GM12878 (cell line): ENCODE results near the gene EIF1AX. TPM values are rescaled to one million over a fixed set of nuclear protein-coding genes. Genes with fewer than 3 reads are reported as not detected.

Source experiments
- ATAC-seq: fragments of 200-7000 bp; cut with Tn5 transposase; 3 replicates; pipeline ENCODE4 v1.9.1; 2020; ENCODE audit warnings: mild to moderate bottlenecking, moderate library complexity
- Bru-seq: library from RNA; stranded (reverse); fragments of 400-500 nt; gene quantifications from one replicate; lab custom pipeline; 2021; lab: Mats Ljungman, UMichigan
- BruChase-seq, 2 experiments: library from RNA; stranded (reverse); fragments of 400-500 nt; gene quantifications; one replicate each; lab custom pipeline; 2021; lab: Mats Ljungman, UMichigan
- BruUV-seq: library from RNA; stranded (reverse); fragments of 400-500 nt; replicated peaks from 2 replicates; lab custom pipeline; 2021; lab: Mats Ljungman, UMichigan
- CTCF ChIA-PET: fragments of 300-600 bp; sonication (Branson Sonifier 250); formaldehyde crosslinking; extraction: SDS; loops from one replicate; lab custom pipeline; 2021; ENCODE audit warnings: inconsistent platforms; lab: Yijun Ruan, JAX
- POLR2A ChIA-PET: fragments of 350-600 bp; formaldehyde crosslinking; extraction: SDS; loops from one replicate; lab custom pipeline; 2021; ENCODE audit warnings: inconsistent platforms; lab: Charles Lee
- RAD21 ChIA-PET: fragments of 300-600 bp; sonication (Branson Sonifier 250); formaldehyde crosslinking; loops from one replicate; lab custom pipeline; 2023; ENCODE audit warnings: antibody characterized with exemption; ENCODE audit not compliant: unreplicated experiment; lab: Charles Lee
- SMC1A ChIA-PET: fragments of 300-600 bp; sonication (Branson Sonifier 250); formaldehyde crosslinking; loops from one replicate; lab custom pipeline; 2023; ENCODE audit not compliant: unreplicated experiment, uncharacterized antibody; lab: Charles Lee
- DNase-seq: peaks from one replicate; pipeline ENCODE4 v3.0.0-alpha.2; 2011; ENCODE audit warnings: low read depth, low spot score
- FAIRE-seq: peaks from 3 replicates; lab custom pipeline; 2011; peaks lifted over from hg19 to GRCh38; lab: Jason Lieb, UNC
- H2AFZ ChIP-seq: 2 replicates; pipeline ENCODE4 v1.6.0; 2011; ENCODE audit warnings: low read depth, low read length, control low read depth; ENCODE audit not compliant: control insufficient read depth
- H3K27ac ChIP-seq: 2 replicates; pipeline ENCODE4 v1.5.1; 2011; ENCODE audit warnings: control low read depth; ENCODE audit not compliant: control insufficient read depth, insufficient read depth
- H3K27me3 ChIP-seq, 2 experiments: replicated peaks in 1 of 2; 2 replicates each; pipeline versions ENCODE4 v1.6.0 to v1.6.1; 2011; ENCODE audit warnings: low read length in 1 of 2; ENCODE audit not compliant: control insufficient read depth in 2 of 2, insufficient read depth in 2 of 2
- H3K36me3 ChIP-seq, 2 experiments: 2 replicates each; pipeline ENCODE4 v1.5.1; 2011; ENCODE audit warnings: low read length in 1 of 2; ENCODE audit not compliant: control insufficient read depth in 2 of 2, insufficient read depth in 2 of 2
- H3K4me1 ChIP-seq: 2 replicates; pipeline ENCODE4 v1.6.1; 2011; ENCODE audit warnings: mild to moderate bottlenecking, low read length, moderate library complexity, mixed read lengths; ENCODE audit not compliant: control insufficient read depth, insufficient read depth
- H3K4me2 ChIP-seq: 2 replicates; pipeline ENCODE4 v1.6.0; 2011; ENCODE audit warnings: control low read depth; ENCODE audit not compliant: control insufficient read depth, insufficient read depth
- H3K4me3 ChIP-seq: fragments of 200-600 bp; sonication (generic); 2 replicates; pipeline ENCODE4 v1.5.1; 2016
- H3K79me2 ChIP-seq: 2 replicates; pipeline ENCODE4 v1.6.0; 2011; ENCODE audit warnings: low read length; ENCODE audit not compliant: control insufficient read depth, insufficient read depth
- H3K9ac ChIP-seq: 2 replicates; pipeline ENCODE4 v1.8.0; 2011; ENCODE audit warnings: low read length, control low read depth, mixed read lengths; ENCODE audit not compliant: control insufficient read depth, insufficient read depth
- H3K9me3 ChIP-seq: replicated peaks from 3 replicates; pipeline ENCODE4 v1.5.1; 2011; ENCODE audit warnings: mild to moderate bottlenecking, low read length; ENCODE audit not compliant: control insufficient read depth, insufficient read depth
- H4K20me1 ChIP-seq: 2 replicates; pipeline ENCODE4 v1.6.0; 2011; ENCODE audit not compliant: control insufficient read depth, insufficient read depth
- BCLAF1 ChIP-seq: fragments of 450-650 bp; IDR thresholded peaks from 2 replicates; pipeline ENCODE4 v1.6.1; 2017; ENCODE audit warnings: antibody characterized with exemption, mild to moderate bottlenecking, moderate library complexity
- BHLHE40 ChIP-seq, 2 experiments: fragments of 450-650 bp in 1 of 2; IDR thresholded peaks; 2 replicates each; pipeline ENCODE4 v1.6.1; 2011 to 2017; ENCODE audit warnings: low read depth in 2 of 2, borderline replicate concordance in 1 of 2, improper control_type of control experiment in 1 of 2, low read length in 1 of 2, mild to moderate bottlenecking in 1 of 2
- CEBPB ChIP-seq, 2 experiments: fragments of 150-350 bp in 1 of 2; IDR thresholded peaks; 2 replicates each; pipeline ENCODE4 v1.6.1; 2012 to 2014; ENCODE audit warnings: low read depth in 2 of 2, low read length in 2 of 2, borderline replicate concordance in 1 of 2, inconsistent platforms in 1 of 2
- FOXM1 ChIP-seq: IDR thresholded peaks from 2 replicates; pipeline ENCODE4 v1.6.1; 2012; ENCODE audit warnings: low read depth, mild to moderate bottlenecking, inconsistent platforms, low read length, moderate library complexity
- IKZF1 ChIP-seq: fragments of 450-650 bp; conservative IDR thresholded peaks from 2 replicates; pipeline ENCODE4 v1.6.1; 2017; ENCODE audit warnings: antibody characterized with exemption, mild to moderate bottlenecking
- JUNB ChIP-seq: IDR thresholded peaks from 2 replicates; pipeline ENCODE4 v1.6.1; 2016; ENCODE audit warnings: antibody characterized with exemption, mild to moderate bottlenecking
- NR2C2 ChIP-seq: IDR thresholded peaks from 2 replicates; pipeline ENCODE4 v1.6.1; 2011; ENCODE audit warnings: borderline replicate concordance, low read depth; ENCODE audit not compliant: control insufficient read depth, insufficient read length
- POLR2A ChIP-seq: IDR thresholded peaks from 2 replicates; pipeline ENCODE4 v1.6.1; 2011; ENCODE audit warnings: low read depth, mild to moderate bottlenecking, low read length
- RAD51 ChIP-seq: fragments of 450-650 bp; IDR thresholded peaks from 2 replicates; pipeline ENCODE4 v1.6.1; 2016; ENCODE audit warnings: moderate library complexity, mild to moderate bottlenecking, inconsistent platforms
- TARDBP ChIP-seq: IDR thresholded peaks from 2 replicates; pipeline ENCODE4 v1.6.1; 2016; ENCODE audit warnings: borderline replicate concordance
- WRNIP1 ChIP-seq: IDR thresholded peaks from 2 replicates; pipeline ENCODE4 v1.6.1; 2011; ENCODE audit warnings: low read depth, low read length, improper control_type of control experiment, borderline replicate concordance
- ZNF274 ChIP-seq: IDR thresholded peaks from one replicate; pipeline ENCODE4 v1.8.0; 2011; ENCODE audit not compliant: insufficient read length, insufficient read depth
- ZNF384 ChIP-seq: IDR thresholded peaks from 2 replicates; pipeline ENCODE4 v1.6.1; 2012; ENCODE audit warnings: low read depth, mild to moderate bottlenecking, low read length, improper control_type of control experiment, borderline replicate concordance
- ZSCAN29 ChIP-seq: fragments of 450-650 bp; IDR thresholded peaks from 2 replicates; pipeline ENCODE4 v1.6.1; 2017; ENCODE audit warnings: mild to moderate bottlenecking, moderate library complexity
- WGBS: methylation state at CpG from one replicate; pipeline ENCODE4 v1.1.6; 2016; ENCODE audit warnings: low lambda C conversion rate; ENCODE audit not compliant: insufficient replicate concordance, insufficient coverage; ENCODE audit errors: missing lambda C conversion rate; 5-methylcytosine and 5-hydroxymethylcytosine counted together
- in situ Hi-C: fragments of 300-500 bp; cut with MboI; formaldehyde crosslinking; loops from 9 replicates; pipeline ENCODE4 v1.14.3; 2018; ENCODE audit warnings: mixed read lengths
- intact Hi-C: fragments of 100-400 bp; cut with micrococcal nuclease; formaldehyde crosslinking; loops from one replicate; pipeline ENCODE4 v1.14.2; 2022; ENCODE audit not compliant: unreplicated experiment
- long read RNA-seq, 2 experiments: library from polyadenylated mRNA; unstranded; transcript quantifications; one replicate each; pipeline ENCODE4 v2.0.0, GENCODE V29; 2019 to 2020
- polyA minus RNA-seq, 3 experiments: library from RNA; depleted of rRNA, polyadenylated mRNA; stranded (reverse); fragments of >200 nt; gene quantifications; 2 replicates each; pipeline ENCODE4 v1.2.3, GENCODE V29; 2011
- polyA plus RNA-seq, 11 experiments: library from polyadenylated mRNA; depleted of rRNA in 4 of 11; unstranded in 6 of 11; stranded (reverse) in 5 of 11; fragments of >200 nt; fragmentation: Nextera tagmentation in 4 of 11; fragmentation: Illumina TruSeq in 1 of 11; extraction: Ambion mirVana in 4 of 11; extraction: Trizol in 1 of 11; gene quantifications; 1 replicate in 1 of 11; 2 replicates in 10 of 11; pipeline versions ENCODE4 v1.2.1 to v1.2.3, GENCODE V29; 2011 to 2016; ENCODE audit warnings: inconsistent platforms in 2 of 11, missing spikeins in 2 of 11, low read depth in 1 of 11
- total RNA-seq, 4 experiments: library from RNA; depleted of rRNA in 3 of 4; stranded (reverse); fragments of >200 nt in 3 of 4; fragmentation: Illumina TruSeq in 1 of 4; extraction: Trizol in 1 of 4; gene quantifications; 2 replicates each; pipeline versions ENCODE4 v1.2.1 to v1.2.3, GENCODE V29; 2013 to 2021

EIF1AX gene
- 30.6 and 32.6 TPM in 2 replicates for total RNA-seq (2013; cell fraction: nucleolus; rRNA removed)
- total RNA-seq (2014; rRNA removed): 51.2 and 60.3 TPM in 2 replicates
- total RNA-seq (2014; rRNA removed; fragmentation: Illumina TruSeq; extraction: Trizol): 63.3 and 64.7 TPM in 2 replicates
- total RNA-seq (2021): 135 and 151 TPM in 2 replicates
- 22.6 TPM for polyA plus RNA-seq (2011; ENCODE audit: low read depth)
- polyA plus RNA-seq (2011; rRNA removed): 153 and 221 TPM in 2 replicates
- polyA plus RNA-seq (2011; cell fraction: cytosol; rRNA removed): 23.4 and 23.7 TPM in 2 replicates
- polyA plus RNA-seq (2011; cell fraction: nucleus; rRNA removed): 24.9 and 32.2 TPM in 2 replicates
- polyA plus RNA-seq (2012): 64.9 and 68.9 TPM in 2 replicates
- polyA plus RNA-seq (2014; fragmentation: Illumina TruSeq; extraction: Trizol): 77.7 and 97.1 TPM in 2 replicates
- polyA plus RNA-seq (2014; fragmentation: Nextera tagmentation; extraction: Ambion mirVana): 10 to 100 TPM; 54.3 to 95.5 TPM
- polyA plus RNA-seq (2014; rRNA removed): 48.6 and 57.3 TPM in 2 replicates
- 100 to 1,000 TPM; 227 to 251 TPM for polyA plus RNA-seq (2016; fragmentation: Nextera tagmentation; extraction: Ambion mirVana)
- polyA minus RNA-seq (2011; rRNA and poly(A)+ RNA removed): 15.3 and 37.2 TPM in 2 replicates
- polyA minus RNA-seq (2011; cell fraction: cytosol; rRNA and poly(A)+ RNA removed): 31.7 and 45.7 TPM in 2 replicates
- polyA minus RNA-seq (2011; cell fraction: nucleus; rRNA and poly(A)+ RNA removed): 9.7 and 16.2 TPM in 2 replicates
- percentile 97 among the genes with signal in this experiment for Bru-seq, nascent RNA
- BruChase-seq, experiment 1, labeled RNA remaining after a 6-hour chase: percentile 98 among the genes with signal in this experiment
- BruChase-seq, experiment 2, labeled RNA remaining after a 2-hour chase: percentile 97 among the genes with signal in this experiment
- long read RNA-seq, experiment 1, full-length matches to known transcripts: 158 of 166 reads
- long read RNA-seq, experiment 1, partial matches to known transcripts: 2 of 166 reads
- long read RNA-seq, experiment 1, other reads (novel, unspliced or antisense): 6 of 166 reads
- long read RNA-seq, experiment 2, full-length matches to known transcripts: 629 of 660 reads
- long read RNA-seq, experiment 2, partial matches to known transcripts: 8 of 660 reads
- long read RNA-seq, experiment 2, other reads (novel, unspliced or antisense): 23 of 660 reads

- Histone ChIP-seq H4K20me1 (no peaks in the 10 kb centered on the region), H3K4me3 (peak within 1 kb of the TSS; percentile 97), H3K36me3 (peaks cover 0 to 2% of the 10 kb centered on the region in 2 experiments; a peak in 1 of 4 replicates), H3K4me2 (peak within 1 kb of the TSS; percentile 87), H2AFZ (peak within 1 kb of the TSS; percentile 75), H3K9ac (peak within 1 kb of the TSS; percentile 93), H3K4me1 (peaks cover 8% of the 10 kb centered on the region; the same call in 1 of the 2 replicates), H3K27me3 (no peaks in the 10 kb centered on the region), H3K9me3 (no peaks in the 10 kb centered on the region), H3K79me2 (peaks cover 36% of the 10 kb centered on the region), H3K27ac (peak within 1 kb of the TSS; percentile 82)
- WGBS: 1% methylated on average over 81 of the region's 82 CpGs
- ATAC-seq (peak; percentile 97), FAIRE-seq (peak; percentile 95), DNase-seq (peak; percentile 97)
- ChIA-PET SMC1A (interaction anchor here (0.6 to 1.3 kb wide), 3 partner anchors 8 to 236 kb away, joined by 3 to 4 read pairs (median 3); no protein-coding TSS in a partner anchor), CTCF (interaction anchor here (1.0 to 1.4 kb wide), 2 partner anchors 9 to 11 kb away, joined by 3 read pairs; no protein-coding TSS in a partner anchor), POLR2A (interaction anchor here (0.5 to 1.9 kb wide), 2 partner anchors 11 to 796 kb away, joined by 4 to 5 read pairs; no protein-coding TSS in a partner anchor), RAD21 (interaction anchor here (1.2 kb wide), 1 partner anchor 9 kb away, joined by 4 read pairs; no protein-coding TSS in a partner anchor)
- in situ Hi-C loops (no loop called here), intact Hi-C loops (no loop called here)
- BruUV-seq: no TSS peak
- no peak for TF ChIP-seq TARDBP
- no peak for TF ChIP-seq ZNF274
- TF ChIP-seq BCLAF1: no peak
- no peak for TF ChIP-seq WRNIP1
- TF ChIP-seq RAD51: no peak
- peak; percentile 47 for TF ChIP-seq IKZF1
- TF ChIP-seq FOXM1: no peak
- no peak for TF ChIP-seq ZNF384
- peak; percentile 89 for TF ChIP-seq POLR2A
- TF ChIP-seq JUNB: no peak
- TF ChIP-seq NR2C2: no peak
- TF ChIP-seq ZSCAN29: no peak
- TF ChIP-seq BHLHE40 (IDR thresholded peaks at IDR 0.05; ENCODE audit: borderline replicate concordance in 1 of 2, low read depth in 2 of 2, low read length in 1 of 2): peak in 1 of 2 experiments; percentile 19; a peak in 1 of 4 replicates
- TF ChIP-seq CEBPB (IDR thresholded peaks at IDR 0.05; ENCODE audit: borderline replicate concordance in 1 of 2, low read depth in 2 of 2, low read length in 2 of 2): no peak
Measured at GRCh38 chrX:20141281-20142220, at the start of gene EIF1AX. TSS of gene EIF1AX (minus strand) at chrX:20141838. CDS start at chrX:20141640, 198 bp downstream.
